CD8-positive, alpha-beta memory T cell (primary cell): Measurements from ENCODE around the gene TMEM120A. TPM values are rescaled to one million over a fixed set of nuclear protein-coding genes. Genes with fewer than 3 reads are reported as not detected.
A peak's percentile ranks its signal among the peaks of the same experiment; 100 is the strongest.

Experiments
- CTCF ChIA-PET: fragments of 350-600 bp; sonication (Branson Sonifier 250); formaldehyde crosslinking; loops from one replicate; lab custom pipeline; 2021; ENCODE audit warnings: antibody characterized with exemption; lab: Charles Lee
- POLR2A ChIA-PET: fragments of 350-600 bp; sonication (Branson Sonifier 250); formaldehyde crosslinking; loops from one replicate; lab custom pipeline; 2021; ENCODE audit warnings: antibody characterized with exemption; lab: Charles Lee
- DNase-seq, 5 donors: peaks; one replicate each; pipeline versions ENCODE4 v3.0.0 to v3.0.0-alpha.2; 2020 to 2022; ENCODE audit warnings: mixed read lengths in 1 of 5
- H3K27ac ChIP-seq: one replicate; pipeline ENCODE4 v1.7.0; 2013; ENCODE audit warnings: low read depth, mild to moderate bottlenecking, low read length, moderate library complexity
- H3K27me3 ChIP-seq: 2 replicates; pipeline ENCODE4 v1.7.0; 2013; ENCODE audit warnings: low read length, mild to moderate bottlenecking; ENCODE audit not compliant: insufficient read depth, poor library complexity, severe bottlenecking
- H3K36me3 ChIP-seq: 2 replicates; pipeline ENCODE4 v1.7.0; 2013; ENCODE audit warnings: mild to moderate bottlenecking, low read length, moderate library complexity; ENCODE audit not compliant: insufficient read depth
- H3K4me1 ChIP-seq: 2 replicates; pipeline ENCODE4 v1.7.0; 2013; ENCODE audit warnings: mild to moderate bottlenecking, low read length, moderate library complexity; ENCODE audit not compliant: insufficient read depth
- H3K4me3 ChIP-seq: 2 replicates; pipeline ENCODE4 v1.7.0; 2013; ENCODE audit warnings: mild to moderate bottlenecking, low read length
- H3K9me3 ChIP-seq: 2 replicates; pipeline ENCODE4 v1.7.0; 2013; ENCODE audit warnings: mild to moderate bottlenecking, low read length
- H3K27ac Mint-ChIP-seq, 8 donors: one replicate each; pipeline ENCODE4 v1.8.0; 2020 to 2021; ENCODE audit warnings: mixed read lengths in 8 of 8, mild to moderate bottlenecking in 6 of 8, inconsistent platforms in 3 of 8, moderate library complexity in 3 of 8
- H3K27me3 Mint-ChIP-seq, 2 donors: one replicate each; pipeline ENCODE4 v1.8.0; 2020 to 2021; ENCODE audit warnings: mixed read lengths in 2 of 2, mild to moderate bottlenecking in 1 of 2, moderate library complexity in 1 of 2
- H3K36me3 Mint-ChIP-seq, 3 donors: one replicate each; pipeline ENCODE4 v1.8.0; 2020 to 2021; ENCODE audit warnings: mixed read lengths in 3 of 3, inconsistent platforms in 1 of 3, mild to moderate bottlenecking in 1 of 3
- H3K4me1 Mint-ChIP-seq, 3 donors: one replicate each; pipeline ENCODE4 v1.8.0; 2020 to 2021; ENCODE audit warnings: mixed read lengths in 3 of 3, inconsistent platforms in 1 of 3, mild to moderate bottlenecking in 1 of 3
- H3K4me3 Mint-ChIP-seq, 7 donors: one replicate each; pipeline ENCODE4 v1.8.0; 2020 to 2021; ENCODE audit warnings: mixed read lengths in 7 of 7, mild to moderate bottlenecking in 6 of 7, moderate library complexity in 4 of 7, inconsistent platforms in 2 of 7
- H3K9me3 Mint-ChIP-seq, 5 donors: one replicate each; pipeline ENCODE4 v1.8.0; 2020 to 2022; ENCODE audit warnings: mixed read lengths in 5 of 5, mild to moderate bottlenecking in 3 of 5, moderate library complexity in 2 of 5, inconsistent platforms in 1 of 5
- polyA plus RNA-seq: library from polyadenylated mRNA; unstranded; fragments of 300-500 nt; fragmentation: Illumina TruSeq; gene quantifications from one replicate; pipeline ENCODE4 v1.2.3, GENCODE V29; 2021
- total RNA-seq, 2 experiments: library from RNA; stranded (reverse); gene quantifications; one replicate each; pipeline ENCODE4 v1.2.3, GENCODE V29; 2021

TMEM120A gene
- total and polyA plus RNA-seq, 3 experiments from 2014 or later = 30.0 to 41.5 (median 30.6) TPM

GRCh38 chr7:75957021-75957736 lies 37.2 kb downstream of the TMEM120A start:
- peaks cover 0 to 70% (median 6%) of the 10 kb centered on the region in 3 donors for H3K36me3 Mint-ChIP-seq
- CTCF ChIA-PET = no interaction called here
- DNase-seq = peak in 1 of 5 donors; percentile 12

DNA sequence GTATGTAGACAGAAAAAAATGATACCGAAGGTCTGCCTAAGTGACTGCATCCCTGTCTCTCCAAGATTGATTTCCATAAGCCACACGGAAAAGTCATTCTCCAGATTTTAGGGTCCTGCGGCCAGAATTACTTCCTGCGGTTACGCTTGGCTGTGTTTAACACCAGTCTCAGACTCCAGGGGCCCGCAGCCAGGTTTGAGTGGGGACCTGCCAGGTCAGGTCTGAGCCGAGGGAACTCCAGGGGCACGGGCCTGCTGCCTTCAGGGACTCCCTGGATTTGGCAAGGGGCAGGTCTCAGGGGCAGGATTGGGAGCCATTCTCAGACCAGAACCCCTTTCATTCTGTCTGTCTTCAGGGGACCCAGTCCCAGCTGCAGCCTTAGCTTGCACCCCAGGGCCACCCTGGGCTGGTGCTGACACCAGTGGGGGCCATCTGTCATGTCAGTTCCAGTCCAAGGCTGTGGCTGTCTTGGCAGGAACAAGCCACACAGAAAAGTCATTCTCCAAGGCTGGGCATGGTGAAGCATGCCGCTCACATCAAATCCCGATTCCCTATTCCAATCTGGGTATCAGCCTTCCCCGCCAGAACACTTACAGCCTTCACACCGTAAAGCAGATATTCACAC lies 39.0 kb downstream of the TMEM120A start:
- no peak overlapping the region for H3K4me3 Mint-ChIP-seq
- no peak overlapping the region for H3K4me3 ChIP-seq
- H3K27ac ChIP-seq = no peak overlapping the region
- peaks cover 0 to 59% (median 6%) of the 10 kb centered on the region in 3 donors for H3K36me3 Mint-ChIP-seq
- no peaks in the 10 kb centered on the region for H3K27me3 ChIP-seq
- no peak overlapping the region for H3K27ac Mint-ChIP-seq
- POLR2A ChIA-PET = no interaction called here
- no peaks in the 10 kb centered on the region for H3K27me3 Mint-ChIP-seq
- H3K9me3 ChIP-seq = no peaks in the 10 kb centered on the region
- DNase-seq = no peak
- CTCF ChIA-PET = no interaction called here
- no peaks in the 10 kb centered on the region for H3K9me3 Mint-ChIP-seq
- no peaks in the 10 kb centered on the region for H3K4me1 Mint-ChIP-seq
- H3K4me1 ChIP-seq = no peaks in the 10 kb centered on the region
- H3K36me3 ChIP-seq = peaks cover 4% of the 10 kb centered on the region

More at GRCh38 chr7:75957021-75957736, 37.2 kb downstream of the TMEM120A start:
- POLR2A ChIA-PET = interaction anchor here (0.5 kb wide), 1 partner anchor 358 kb away, joined by 4 read pairs; no protein-coding TSS in a partner anchor
- Mint-ChIP-seq H3K4me3 (no peak overlapping the region), H3K9me3 (no peaks in the 10 kb centered on the region), H3K27ac (no peak overlapping the region), H3K4me1 (no peaks in the 10 kb centered on the region), H3K27me3 (no peaks in the 10 kb centered on the region)
- no peaks in the 10 kb centered on the region for H3K4me1 ChIP-seq
- no peak overlapping the region for H3K27ac ChIP-seq
- H3K4me3 ChIP-seq = no peak overlapping the region
- peaks cover 4% of the 10 kb centered on the region for H3K36me3 ChIP-seq
- no peaks in the 10 kb centered on the region for H3K9me3 ChIP-seq
- H3K27me3 ChIP-seq = no peaks in the 10 kb centered on the region

- no peak overlapping the region for H3K27ac ChIP-seq
- Mint-ChIP-seq H3K27me3 (no peaks in the 10 kb centered on the region), H3K27ac (peak overlapping the region in 2 of 8 donors; percentile 58 to 68), H3K9me3 (no peaks in the 10 kb centered on the region), H3K4me1 (peaks cover 0 to 4% (median 0%) of the 10 kb centered on the region in 3 donors), H3K4me3 (no peak overlapping the region), H3K36me3 (peaks cover 0 to 48% (median 6%) of the 10 kb centered on the region in 3 donors)
- H3K9me3 ChIP-seq = no peaks in the 10 kb centered on the region
- H3K36me3 ChIP-seq = peaks cover 4% of the 10 kb centered on the region
- CTCF ChIA-PET = no interaction called here
- H3K4me1 ChIP-seq = no peaks in the 10 kb centered on the region
- H3K27me3 ChIP-seq = no peaks in the 10 kb centered on the region
- H3K4me3 ChIP-seq = no peak overlapping the region
- POLR2A ChIA-PET = interaction anchor here (0.6 kb wide), 1 partner anchor 15 kb away, joined by 3 read pairs; no protein-coding TSS in a partner anchor
- DNase-seq = peak in 1 of 5 donors; percentile 3
Measured at GRCh38 chr7:75953931-75954330, 40.5 kb downstream of the TMEM120A start.

DNA sequence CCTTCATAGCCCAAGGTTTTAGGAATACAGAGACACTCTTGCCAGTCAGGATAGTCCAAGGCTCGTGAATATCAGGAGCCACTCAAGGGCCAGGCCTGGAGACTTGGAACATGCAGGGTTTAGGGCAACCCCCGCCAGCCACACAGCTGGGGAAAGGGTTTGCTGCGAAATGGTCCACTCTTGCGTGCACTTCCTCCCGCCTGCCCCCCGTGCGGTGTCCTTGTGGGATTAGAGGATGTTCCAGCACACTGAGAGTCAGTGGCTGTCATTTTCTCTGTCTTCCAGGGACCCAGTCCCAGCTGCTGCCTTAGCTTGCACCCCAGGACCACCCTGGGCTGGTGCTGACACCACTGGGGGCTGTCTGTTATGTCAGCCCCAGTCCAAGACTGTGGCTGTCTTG lies 41.0 kb downstream of the TMEM120A start:
- Histone ChIP-seq H3K4me1 (no peaks in the 10 kb centered on the region), H3K36me3 (peaks cover 4% of the 10 kb centered on the region), H3K27me3 (no peaks in the 10 kb centered on the region), H3K4me3 (no peak overlapping the region), H3K9me3 (no peaks in the 10 kb centered on the region), H3K27ac (no peak overlapping the region)
- Mint-ChIP-seq H3K27me3 (no peaks in the 10 kb centered on the region), H3K36me3 (peaks cover 0 to 48% (median 6%) of the 10 kb centered on the region in 3 donors), H3K4me1 (peaks cover 0 to 9% (median 0%) of the 10 kb centered on the region in 3 donors), H3K9me3 (no peaks in the 10 kb centered on the region), H3K4me3 (no peak overlapping the region), H3K27ac (no peak overlapping the region)
- POLR2A ChIA-PET = no interaction called here
- DNase-seq = no peak
- CTCF ChIA-PET = no interaction called here

- Mint-ChIP-seq H3K9me3 (no peaks in the 10 kb centered on the region), H3K27ac (no peak overlapping the region), H3K27me3 (no peaks in the 10 kb centered on the region), H3K4me1 (peaks cover 0 to 17% (median 0%) of the 10 kb centered on the region in 3 donors), H3K36me3 (peaks cover 0 to 40% (median 6%) of the 10 kb centered on the region in 3 donors), H3K4me3 (no peak overlapping the region)
- Histone ChIP-seq H3K27ac (no peak overlapping the region), H3K36me3 (peaks cover 4% of the 10 kb centered on the region), H3K9me3 (no peaks in the 10 kb centered on the region), H3K4me1 (no peaks in the 10 kb centered on the region), H3K27me3 (no peaks in the 10 kb centered on the region), H3K4me3 (no peak overlapping the region)
- POLR2A ChIA-PET = no interaction called here
- CTCF ChIA-PET = no interaction called here
- DNase-seq = no peak
Measured at GRCh38 chr7:75951506-75951905, 42.9 kb downstream of the TMEM120A start.

GRCh38 chr7:75950111-75950681 lies 44.2 kb downstream of the TMEM120A start:
- ChIA-PET CTCF (no interaction called here), POLR2A (no interaction called here)
- peaks cover 0 to 29% (median 3%) of the 10 kb centered on the region in 3 donors for H3K36me3 Mint-ChIP-seq

GRCh38 chr7:75948179-75948578 lies 46.2 kb downstream of the TMEM120A start:
- peaks cover 0 to 17% (median 3%) of the 10 kb centered on the region in 3 donors for H3K36me3 Mint-ChIP-seq
- H3K4me3 ChIP-seq = no peak overlapping the region
- no peaks in the 10 kb centered on the region for H3K9me3 Mint-ChIP-seq
- no peaks in the 10 kb centered on the region for H3K9me3 ChIP-seq
- no peaks in the 10 kb centered on the region for H3K27me3 ChIP-seq
- H3K4me1 Mint-ChIP-seq = peaks cover 4 to 33% (median 12%) of the 10 kb centered on the region in 3 donors
- CTCF ChIA-PET = interaction anchor here (1.2 kb wide), 1 partner anchor 13 kb away, joined by 3 read pairs; no protein-coding TSS in a partner anchor
- no peak overlapping the region for H3K27ac ChIP-seq
- H3K27ac Mint-ChIP-seq = no peak overlapping the region
- H3K4me3 Mint-ChIP-seq = no peak overlapping the region
- H3K4me1 ChIP-seq = no peaks in the 10 kb centered on the region
- H3K36me3 ChIP-seq = no peaks in the 10 kb centered on the region
- H3K27me3 Mint-ChIP-seq = no peaks in the 10 kb centered on the region
- POLR2A ChIA-PET = no interaction called here
- no peak for DNase-seq

More at GRCh38 chr7:75950111-75950681, 44.2 kb downstream of the TMEM120A start:
- Mint-ChIP-seq H3K27ac (no peak overlapping the region), H3K9me3 (no peaks in the 10 kb centered on the region), H3K4me3 (no peak overlapping the region), H3K4me1 (peaks cover 4 to 29% (median 4%) of the 10 kb centered on the region in 3 donors), H3K27me3 (no peaks in the 10 kb centered on the region)
- no peaks in the 10 kb centered on the region for H3K4me1 ChIP-seq
- H3K36me3 ChIP-seq = no peaks in the 10 kb centered on the region
- no peaks in the 10 kb centered on the region for H3K9me3 ChIP-seq
- DNase-seq = no peak
- no peak overlapping the region for H3K4me3 ChIP-seq
- no peaks in the 10 kb centered on the region for H3K27me3 ChIP-seq
- H3K27ac ChIP-seq = no peak overlapping the region
